Lung (tissue), 12 donors: ENCODE data around the gene BRAT1. TPM values are rescaled to one million over a fixed set of nuclear protein-coding genes. Genes with fewer than 3 reads are reported as not detected.
A peak's percentile ranks its signal among the peaks of the same experiment; 100 is the strongest.

Experiments used
- ATAC-seq: fragments of 200-7000 bp; cut with Tn5 transposase; one replicate; pipeline ENCODE4 v1.9.1; 2020; ENCODE audit warnings: moderate number of reproducible peaks; ENCODE audit not compliant: insufficient read depth, low FRiP score
- DNase-seq, 3 donors: peaks; one replicate each; pipeline ENCODE4 v3.0.0-alpha.2; 2013 to 2017
- H3K27ac ChIP-seq, 2 donors: one replicate each; pipeline ENCODE4 v1.5.1; 2013; ENCODE audit warnings: mild to moderate bottlenecking in 2 of 2, moderate library complexity in 2 of 2, control low read depth in 1 of 2, inconsistent platforms in 1 of 2, low read depth in 1 of 2, low read length in 1 of 2
- H3K27me3 ChIP-seq, 3 donors: one replicate each; pipeline ENCODE4 v1.5.1; 2013; ENCODE audit warnings: low read length in 2 of 3; ENCODE audit not compliant: control insufficient read depth in 3 of 3, insufficient read depth in 3 of 3
- H3K36me3 ChIP-seq, 4 donors: one replicate each; pipeline ENCODE4 v1.5.1; 2013; ENCODE audit warnings: low read length in 4 of 4, mild to moderate bottlenecking in 1 of 4, moderate library complexity in 1 of 4; ENCODE audit not compliant: control insufficient read depth in 4 of 4, insufficient read depth in 4 of 4
- H3K4me1 ChIP-seq, 5 donors: one replicate each; pipeline ENCODE4 v1.5.1; 2013; ENCODE audit warnings: low read length in 5 of 5, mild to moderate bottlenecking in 2 of 5, moderate library complexity in 1 of 5; ENCODE audit not compliant: control insufficient read depth in 5 of 5, insufficient read depth in 5 of 5
- H3K4me3 ChIP-seq: one replicate; pipeline ENCODE4 v1.5.1; 2013; ENCODE audit warnings: mild to moderate bottlenecking, control low read depth, moderate library complexity
- H3K9ac ChIP-seq, 2 donors: one replicate each; pipeline ENCODE4 v1.5.1; 2013; ENCODE audit warnings: low read length in 2 of 2, control low read depth in 1 of 2; ENCODE audit not compliant: insufficient read depth in 1 of 2
- H3K9me3 ChIP-seq, 4 donors: one replicate each; pipeline ENCODE4 v1.5.1; 2013; ENCODE audit warnings: low read length in 3 of 4, mild to moderate bottlenecking in 1 of 4, moderate library complexity in 1 of 4; ENCODE audit not compliant: control insufficient read depth in 4 of 4, insufficient read depth in 3 of 4
- WGBS, 2 donors: extraction: QIAGEN DNeasy Blood & Tissue Kit; methylation state at CpG; one replicate each; pipeline ENCODE4 v1.1.7; 2013; 5-methylcytosine and 5-hydroxymethylcytosine counted together
- polyA plus RNA-seq, 2 donors: library from polyadenylated mRNA; stranded (reverse); fragments of 200-250 nt; gene quantifications; one replicate each; pipeline ENCODE4 v1.2.1, GENCODE V29; 2013
- total RNA-seq, 2 donors: library from RNA; depleted of rRNA in 1 of 2; stranded (reverse); fragments of >200 nt in 1 of 2; gene quantifications; one replicate each; pipeline ENCODE4 v1.2.1, GENCODE V29; 2014 to 2021
- TF ChIP-seq, protein P1 (sequence below): IDR thresholded peaks from 2 replicates; pipeline ENCODE4 v1.5.1; 2012; ENCODE audit warnings: mild to moderate bottlenecking; ENCODE audit errors: control extremely low read depth, extremely low read depth
- donor health status: control.
- donor health status: control.
- donor health status: Bipolar disorder and iron deficiency.
- donor health status: healthy.
- donor health status: DM: yes; HTN: yes; CAD: no.

BRAT1 gene
- total and polyA plus RNA-seq, 4 donors, result 23.2 to 30.4 (median 29.1) TPM

DNA sequence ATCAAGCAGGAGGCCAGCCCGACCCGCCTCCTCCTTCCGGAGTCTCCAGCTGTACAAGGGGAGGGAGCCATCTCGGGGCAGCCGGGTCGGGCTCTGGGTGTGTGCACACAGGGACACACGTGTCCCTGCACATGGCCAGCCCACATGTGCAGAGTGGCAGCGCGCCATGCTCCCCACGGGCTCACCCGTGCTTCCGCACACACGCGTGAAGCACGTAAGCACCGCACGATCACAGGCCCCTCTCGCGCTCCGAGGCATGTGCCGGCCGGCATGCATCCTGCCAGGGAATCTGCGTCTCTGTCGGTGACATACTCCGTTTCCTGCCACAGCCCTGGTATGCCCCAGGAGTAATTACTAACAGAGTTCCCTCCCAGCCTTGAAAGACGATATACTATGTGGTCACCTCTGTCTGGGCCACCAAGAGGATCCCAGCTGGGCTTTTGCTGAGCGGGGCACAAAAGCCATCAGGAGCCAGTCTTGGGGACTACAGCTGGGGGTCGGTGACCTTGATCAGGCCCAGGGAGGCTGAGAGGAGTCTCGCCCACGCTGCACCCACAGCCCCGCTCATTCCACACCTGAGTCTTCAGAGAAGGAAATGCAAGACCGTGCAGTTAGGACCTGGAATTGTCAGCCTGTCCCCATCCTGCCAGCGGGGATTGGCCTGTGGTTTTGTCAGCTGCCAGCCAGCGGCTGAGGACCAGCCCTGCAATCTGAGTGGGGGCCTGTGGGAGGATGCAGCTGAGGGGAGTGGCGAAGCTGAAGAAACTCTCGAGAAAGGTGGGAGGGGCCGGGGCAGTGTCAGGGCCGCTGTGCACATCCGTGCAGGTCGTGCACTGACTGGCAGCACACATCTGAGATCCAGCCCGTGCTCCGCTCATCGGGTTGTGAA, 46.8 kb downstream of the BRAT1 start:
- ATAC-seq (peak; percentile 37), DNase-seq (peak in 2 of 3 donors; percentile 61 to 71)
- Histone ChIP-seq H3K27ac (peak overlapping the region in 1 of 2 donors; percentile 82), H3K27me3 (no peaks in the 10 kb centered on the region), H3K9me3 (no peaks in the 10 kb centered on the region), H3K4me3 (no peak overlapping the region), H3K4me1 (peaks cover 0 to 27% (median 22%) of the 10 kb centered on the region in 5 donors), H3K9ac (no peak overlapping the region), H3K36me3 (no peaks in the 10 kb centered on the region)
- TF ChIP-seq, protein P1, sequence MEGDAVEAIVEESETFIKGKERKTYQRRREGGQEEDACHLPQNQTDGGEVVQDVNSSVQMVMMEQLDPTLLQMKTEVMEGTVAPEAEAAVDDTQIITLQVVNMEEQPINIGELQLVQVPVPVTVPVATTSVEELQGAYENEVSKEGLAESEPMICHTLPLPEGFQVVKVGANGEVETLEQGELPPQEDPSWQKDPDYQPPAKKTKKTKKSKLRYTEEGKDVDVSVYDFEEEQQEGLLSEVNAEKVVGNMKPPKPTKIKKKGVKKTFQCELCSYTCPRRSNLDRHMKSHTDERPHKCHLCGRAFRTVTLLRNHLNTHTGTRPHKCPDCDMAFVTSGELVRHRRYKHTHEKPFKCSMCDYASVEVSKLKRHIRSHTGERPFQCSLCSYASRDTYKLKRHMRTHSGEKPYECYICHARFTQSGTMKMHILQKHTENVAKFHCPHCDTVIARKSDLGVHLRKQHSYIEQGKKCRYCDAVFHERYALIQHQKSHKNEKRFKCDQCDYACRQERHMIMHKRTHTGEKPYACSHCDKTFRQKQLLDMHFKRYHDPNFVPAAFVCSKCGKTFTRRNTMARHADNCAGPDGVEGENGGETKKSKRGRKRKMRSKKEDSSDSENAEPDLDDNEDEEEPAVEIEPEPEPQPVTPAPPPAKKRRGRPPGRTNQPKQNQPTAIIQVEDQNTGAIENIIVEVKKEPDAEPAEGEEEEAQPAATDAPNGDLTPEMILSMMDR, result no peak
- 27 to 34% methylated on average over 41 to 43 of the region's 43 CpGs for WGBS, 2 donors

DNA sequence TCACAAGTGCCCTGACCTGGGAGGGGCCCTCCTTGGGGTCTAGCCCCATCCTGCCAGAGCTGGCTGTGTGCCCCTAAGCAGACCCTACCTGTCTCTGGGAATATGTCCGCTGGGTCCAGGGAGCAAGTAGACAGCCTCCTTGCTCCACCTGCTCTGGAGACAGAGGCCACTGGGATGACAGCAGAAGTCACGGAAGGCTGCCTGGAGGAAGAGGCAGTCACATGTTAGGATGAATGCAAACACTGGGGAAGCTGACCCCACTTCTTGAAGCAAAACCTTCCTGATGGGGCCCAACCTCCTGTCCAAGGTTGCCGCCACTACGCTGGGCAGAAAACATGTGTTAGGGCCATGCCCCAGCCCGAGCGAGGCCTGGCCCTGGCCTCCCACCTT, 47.4 kb downstream of the BRAT1 start:
- WGBS, 2 donors, result 69 to 75% methylated on average over 6 of the region's 6 CpGs
- no peak overlapping the region for H3K9ac ChIP-seq
- no peaks in the 10 kb centered on the region for H3K27me3 ChIP-seq
- no peak overlapping the region for H3K4me3 ChIP-seq
- H3K9me3 ChIP-seq, result no peaks in the 10 kb centered on the region
- ATAC-seq (no peak), DNase-seq (no peak)
- TF ChIP-seq, protein P1, result no peak
- H3K27ac ChIP-seq, result peak overlapping the region in 1 of 2 donors; percentile 82
- no peaks in the 10 kb centered on the region for H3K36me3 ChIP-seq
- H3K4me1 ChIP-seq, result peaks cover 0 to 27% (median 22%) of the 10 kb centered on the region in 5 donors

DNA sequence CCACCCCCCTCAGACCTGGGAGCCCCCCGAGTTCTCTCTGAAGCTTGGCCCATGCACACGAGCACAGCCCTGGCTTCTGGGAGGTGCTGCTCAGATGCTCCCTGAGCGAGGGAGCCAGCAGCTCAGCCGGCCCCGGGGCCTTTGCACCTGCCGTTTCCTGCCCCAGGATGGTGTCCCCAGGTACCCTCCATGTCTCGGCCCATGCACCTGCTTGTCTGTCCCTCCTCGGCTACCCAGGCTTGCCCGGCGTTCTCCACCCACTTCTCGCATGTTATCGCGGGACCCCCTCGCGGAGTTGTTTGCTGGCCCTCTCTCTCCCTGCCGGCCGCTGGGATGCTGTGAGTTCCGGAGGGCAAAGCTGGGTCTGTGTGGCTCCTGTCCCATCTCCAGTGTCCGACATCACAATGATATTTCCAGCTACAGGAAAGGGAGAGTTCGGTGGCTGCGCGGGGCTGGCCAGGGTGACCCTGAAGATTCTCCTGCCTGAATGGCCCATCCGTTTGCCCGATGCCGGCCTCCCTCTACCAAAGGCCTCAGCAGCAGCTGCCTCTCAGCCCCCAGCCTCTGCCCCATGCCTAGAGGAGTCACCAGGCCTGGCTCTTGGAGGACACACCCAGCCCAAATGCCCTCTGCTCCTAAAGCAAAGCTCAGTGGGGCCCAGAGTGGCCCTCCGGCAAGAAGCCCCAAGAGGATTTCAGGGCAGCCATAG, 48.0 kb downstream of the BRAT1 start:
- no peak overlapping the region for H3K4me3 ChIP-seq
- no peak for ATAC-seq
- peak overlapping the region in 1 of 2 donors; percentile 82 for H3K27ac ChIP-seq
- no peaks in the 10 kb centered on the region for H3K27me3 ChIP-seq
- H3K9ac ChIP-seq, result no peak overlapping the region
- TF ChIP-seq, protein P1, result no peak
- 84 to 89% methylated on average over 26 of the region's 26 CpGs for WGBS, 2 donors
- DNase-seq, result no peak
- H3K4me1 ChIP-seq, result peaks cover 0 to 27% (median 20%) of the 10 kb centered on the region in 5 donors
- H3K9me3 ChIP-seq, result no peaks in the 10 kb centered on the region
- H3K36me3 ChIP-seq, result no peaks in the 10 kb centered on the region
